WTC11 (cell line): ENCODE data around the gene CLTRN. TPM values are rescaled to one million over a fixed set of nuclear protein-coding genes. Genes with fewer than 3 reads are reported as not detected.

ENCODE experiments used
- ATAC-seq: fragments of 200-7000 bp; cut with Tn5 transposase; 2 replicates; pipeline ENCODE4 v1.10.0; 2021; ENCODE audit warnings: mild to moderate bottlenecking, moderate library complexity
- CTCF ChIA-PET: fragments of 300-600 bp; sonication (Branson Sonifier 250); formaldehyde crosslinking; loops from one replicate; lab custom pipeline; 2021; ENCODE audit warnings: antibody characterized with exemption; lab: Charles Lee
- POLR2A ChIA-PET: fragments of 350-600 bp; sonication (Branson Sonifier 250); formaldehyde crosslinking; loops from one replicate; lab custom pipeline; 2021; ENCODE audit warnings: antibody characterized with exemption; lab: Charles Lee
- DNase-seq: peaks from one replicate; pipeline ENCODE4 v3.0.0; 2021; ENCODE audit warnings: low spot score
- H3K27ac Mint-ChIP-seq: 2 replicates; pipeline ENCODE4 v1.8.0; 2021; ENCODE audit warnings: mixed read lengths
- H3K27me3 Mint-ChIP-seq: 2 replicates; pipeline ENCODE4 v1.8.0; 2021; ENCODE audit warnings: low read depth, mild to moderate bottlenecking, moderate library complexity, mixed read lengths
- H3K36me3 Mint-ChIP-seq: 2 replicates; pipeline ENCODE4 v1.8.0; 2021; ENCODE audit warnings: mixed read lengths
- H3K4me1 Mint-ChIP-seq: 2 replicates; pipeline ENCODE4 v1.8.0; 2022; ENCODE audit warnings: mixed read lengths
- H3K4me3 Mint-ChIP-seq: 2 replicates; pipeline ENCODE4 v1.8.0; 2021; ENCODE audit warnings: mild to moderate bottlenecking, moderate library complexity, mixed read lengths
- H3K9me3 Mint-ChIP-seq: 2 replicates; pipeline ENCODE4 v1.8.0; 2021; ENCODE audit warnings: mixed read lengths
- CDX4 ChIP-seq: fragments of 250-450 bp; sonication (Bioruptor Pico); IDR thresholded peaks from 2 replicates; pipeline ENCODE4 v1.9.0; 2021; ENCODE audit warnings: moderate library complexity, mild to moderate bottlenecking, inconsistent platforms, borderline replicate concordance
- ELF4 ChIP-seq: sonication (generic); formaldehyde crosslinking; IDR thresholded peaks from 2 replicates; pipeline ENCODE4 v1.8.1; 2022; ENCODE audit warnings: low read depth, mild to moderate bottlenecking, moderate library complexity, missing genetic modification reagents
- FOXP1 ChIP-seq: sonication (generic); formaldehyde crosslinking; IDR thresholded peaks from 2 replicates; pipeline ENCODE4 v1.8.0; 2022; ENCODE audit warnings: missing genetic modification reagents, mild to moderate bottlenecking, moderate library complexity, borderline replicate concordance
- IRF2 ChIP-seq: sonication (generic); formaldehyde crosslinking; IDR thresholded peaks from 2 replicates; pipeline ENCODE4 v1.8.0; 2022; ENCODE audit warnings: low read depth, missing genetic modification reagents, borderline replicate concordance
- NR2C2 ChIP-seq: sonication (generic); formaldehyde crosslinking; IDR thresholded peaks from 2 replicates; pipeline ENCODE4 v1.8.0; 2022; ENCODE audit warnings: mild to moderate bottlenecking, missing genetic modification reagents
- PRRX2 ChIP-seq: fragments of 250-450 bp; sonication (Bioruptor Pico); IDR thresholded peaks from 2 replicates; pipeline ENCODE4 v1.8.0; 2021; ENCODE audit warnings: mild to moderate bottlenecking
- RELA ChIP-seq: sonication (generic); formaldehyde crosslinking; IDR thresholded peaks from 2 replicates; pipeline ENCODE4 v1.8.1; 2022; ENCODE audit warnings: missing genetic modification reagents, mild to moderate bottlenecking, borderline replicate concordance
- RORB ChIP-seq: fragments of 250-450 bp; sonication (Bioruptor Pico); IDR thresholded peaks from 2 replicates; pipeline ENCODE4 v1.9.0; 2021; ENCODE audit warnings: mild to moderate bottlenecking
- TCF7 ChIP-seq: sonication (generic); formaldehyde crosslinking; IDR thresholded peaks from 2 replicates; pipeline ENCODE4 v1.8.0; 2022; ENCODE audit warnings: mild to moderate bottlenecking, low read depth, missing genetic modification reagents, moderate library complexity
- ZNF121 ChIP-seq: sonication (generic); formaldehyde crosslinking; IDR thresholded peaks from 2 replicates; pipeline ENCODE4 v1.8.0; 2023; ENCODE audit warnings: missing genetic modification reagents
- ZNF263 ChIP-seq: sonication (generic); formaldehyde crosslinking; IDR thresholded peaks from 2 replicates; pipeline ENCODE4 v1.8.1; 2022; ENCODE audit warnings: low read depth, mild to moderate bottlenecking, moderate library complexity, missing genetic modification reagents
- ZNF416 ChIP-seq: fragments of 250-450 bp; sonication (Bioruptor Pico); IDR thresholded peaks from 2 replicates; pipeline ENCODE4 v1.9.0; 2021; ENCODE audit warnings: mild to moderate bottlenecking, inconsistent platforms
- ZNF423 ChIP-seq: fragments of 250-450 bp; sonication (Bioruptor Pico); IDR thresholded peaks from 2 replicates; pipeline ENCODE4 v2.1.2; 2022; ENCODE audit warnings: mild to moderate bottlenecking, moderate library complexity
- ZNF512 ChIP-seq: sonication (generic); formaldehyde crosslinking; IDR thresholded peaks from 2 replicates; pipeline ENCODE4 v1.8.1; 2022; ENCODE audit warnings: missing genetic modification reagents, borderline replicate concordance
- ZNF671 ChIP-seq: fragments of 250-450 bp; sonication (Bioruptor Pico); IDR thresholded peaks from 2 replicates; pipeline ENCODE4 v1.8.0; 2021; ENCODE audit warnings: mild to moderate bottlenecking
- total RNA-seq: library from RNA; stranded (reverse); gene quantifications from 3 replicates; pipeline ENCODE4 v1.2.3, GENCODE V29; 2021
- TF ChIP-seq, protein P1 (sequence below): fragments of 250-450 bp; sonication (Bioruptor Pico); IDR thresholded peaks from 2 replicates; pipeline ENCODE4 v2.1.2; 2022; ENCODE audit warnings: mild to moderate bottlenecking, moderate library complexity
- TF ChIP-seq, protein P2 (sequence below): fragments of 250-450 bp; sonication (Bioruptor Pico); IDR thresholded peaks from 2 replicates; pipeline ENCODE4 v1.9.0; 2021; ENCODE audit warnings: mild to moderate bottlenecking, borderline replicate concordance

Gene CLTRN
- total RNA-seq, 1 experiment from 2014 or later = 1.4 TPM

DNA sequence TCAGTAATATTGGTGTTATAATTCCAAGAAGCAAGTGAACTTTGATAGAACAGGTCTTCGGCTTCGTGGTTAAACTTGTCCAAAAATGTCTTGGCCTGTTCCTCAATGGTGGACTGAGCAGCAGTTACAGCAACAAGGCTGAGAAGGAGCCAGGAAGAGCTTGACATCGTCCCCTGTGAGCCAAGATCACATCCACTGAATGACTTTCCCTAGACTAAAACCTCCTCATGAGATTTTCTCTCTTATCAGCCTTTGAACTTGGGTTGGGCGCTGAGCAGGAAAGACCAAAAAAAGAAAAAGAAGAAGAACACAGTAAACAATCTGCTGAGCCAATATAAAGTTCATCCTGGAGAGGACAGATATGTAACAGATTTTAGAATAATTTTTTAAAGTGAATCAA lies 63.9 kb downstream of the CLTRN start, which contains the start of gene ACE2:
Gene ACE2, minus strand, starts transcription at position 216 of the 400 bp plus-strand sequence. Its CDS starts 49 bp downstream, at position 167.
- Mint-ChIP-seq H3K4me3 (no peak within 1 kb of the TSS), H3K9me3 (no peaks in the 10 kb centered on the region), H3K27ac (peak within 1 kb of the TSS; percentile 22; the same call in 1 of the 2 replicates), H3K4me1 (no peaks in the 10 kb centered on the region), H3K36me3 (no peaks in the 10 kb centered on the region), H3K27me3 (no peaks in the 10 kb centered on the region)
- TF ChIP-seq, protein P1, sequence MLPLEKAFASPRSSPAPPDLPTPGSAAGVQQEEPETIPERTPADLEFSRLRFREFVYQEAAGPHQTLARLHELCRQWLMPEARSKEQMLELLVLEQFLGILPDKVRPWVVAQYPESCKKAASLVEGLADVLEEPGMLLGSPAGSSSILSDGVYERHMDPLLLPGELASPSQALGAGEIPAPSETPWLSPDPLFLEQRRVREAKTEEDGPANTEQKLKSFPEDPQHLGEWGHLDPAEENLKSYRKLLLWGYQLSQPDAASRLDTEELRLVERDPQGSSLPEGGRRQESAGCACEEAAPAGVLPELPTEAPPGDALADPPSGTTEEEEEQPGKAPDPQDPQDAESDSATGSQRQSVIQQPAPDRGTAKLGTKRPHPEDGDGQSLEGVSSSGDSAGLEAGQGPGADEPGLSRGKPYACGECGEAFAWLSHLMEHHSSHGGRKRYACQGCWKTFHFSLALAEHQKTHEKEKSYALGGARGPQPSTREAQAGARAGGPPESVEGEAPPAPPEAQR (CRISPR knock-in tag) = no peak
- TF ChIP-seq NR2C2 (no peak), ELF4 (CRISPR knock-in tag) (no peak), RELA (CRISPR knock-in tag) (no peak), RORB (CRISPR knock-in tag) (no peak), TCF7 (no peak)
- CTCF ChIA-PET = no interaction called here
- ATAC-seq (no peak), DNase-seq (no peak)
- POLR2A ChIA-PET = no interaction called here

GRCh38 chrX:15600049-15600448 lies 64.6 kb downstream of the CLTRN start:
- Mint-ChIP-seq H3K4me3 (no peak overlapping the region), H3K27me3 (no peaks in the 10 kb centered on the region), H3K36me3 (no peaks in the 10 kb centered on the region), H3K27ac (no peak overlapping the region), H3K9me3 (no peaks in the 10 kb centered on the region), H3K4me1 (no peaks in the 10 kb centered on the region)
- no peak for DNase-seq
- no peak for ATAC-seq
- ChIA-PET CTCF (no interaction called here), POLR2A (no interaction called here)
- TF ChIP-seq, protein P2, sequence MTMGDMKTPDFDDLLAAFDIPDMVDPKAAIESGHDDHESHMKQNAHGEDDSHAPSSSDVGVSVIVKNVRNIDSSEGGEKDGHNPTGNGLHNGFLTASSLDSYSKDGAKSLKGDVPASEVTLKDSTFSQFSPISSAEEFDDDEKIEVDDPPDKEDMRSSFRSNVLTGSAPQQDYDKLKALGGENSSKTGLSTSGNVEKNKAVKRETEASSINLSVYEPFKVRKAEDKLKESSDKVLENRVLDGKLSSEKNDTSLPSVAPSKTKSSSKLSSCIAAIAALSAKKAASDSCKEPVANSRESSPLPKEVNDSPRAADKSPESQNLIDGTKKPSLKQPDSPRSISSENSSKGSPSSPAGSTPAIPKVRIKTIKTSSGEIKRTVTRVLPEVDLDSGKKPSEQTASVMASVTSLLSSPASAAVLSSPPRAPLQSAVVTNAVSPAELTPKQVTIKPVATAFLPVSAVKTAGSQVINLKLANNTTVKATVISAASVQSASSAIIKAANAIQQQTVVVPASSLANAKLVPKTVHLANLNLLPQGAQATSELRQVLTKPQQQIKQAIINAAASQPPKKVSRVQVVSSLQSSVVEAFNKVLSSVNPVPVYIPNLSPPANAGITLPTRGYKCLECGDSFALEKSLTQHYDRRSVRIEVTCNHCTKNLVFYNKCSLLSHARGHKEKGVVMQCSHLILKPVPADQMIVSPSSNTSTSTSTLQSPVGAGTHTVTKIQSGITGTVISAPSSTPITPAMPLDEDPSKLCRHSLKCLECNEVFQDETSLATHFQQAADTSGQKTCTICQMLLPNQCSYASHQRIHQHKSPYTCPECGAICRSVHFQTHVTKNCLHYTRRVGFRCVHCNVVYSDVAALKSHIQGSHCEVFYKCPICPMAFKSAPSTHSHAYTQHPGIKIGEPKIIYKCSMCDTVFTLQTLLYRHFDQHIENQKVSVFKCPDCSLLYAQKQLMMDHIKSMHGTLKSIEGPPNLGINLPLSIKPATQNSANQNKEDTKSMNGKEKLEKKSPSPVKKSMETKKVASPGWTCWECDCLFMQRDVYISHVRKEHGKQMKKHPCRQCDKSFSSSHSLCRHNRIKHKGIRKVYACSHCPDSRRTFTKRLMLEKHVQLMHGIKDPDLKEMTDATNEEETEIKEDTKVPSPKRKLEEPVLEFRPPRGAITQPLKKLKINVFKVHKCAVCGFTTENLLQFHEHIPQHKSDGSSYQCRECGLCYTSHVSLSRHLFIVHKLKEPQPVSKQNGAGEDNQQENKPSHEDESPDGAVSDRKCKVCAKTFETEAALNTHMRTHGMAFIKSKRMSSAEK (CRISPR knock-in tag) = no peak
- TF ChIP-seq ZNF671 (CRISPR knock-in tag) = no peak
- TF ChIP-seq ZNF263 (CRISPR knock-in tag) = no peak
- TF ChIP-seq ZNF423 = no peak
- no peak for TF ChIP-seq FOXP1 (CRISPR knock-in tag)
- TF ChIP-seq ZNF512 (CRISPR knock-in tag) = no peak
- TF ChIP-seq IRF2 = no peak
- no peak for TF ChIP-seq PRRX2 (CRISPR knock-in tag)
- no peak for TF ChIP-seq CDX4 (CRISPR knock-in tag)
- no peak for TF ChIP-seq ZNF416
- TF ChIP-seq ZNF121 (CRISPR knock-in tag) = no peak
